Astrocyte of the hippocampus (primary cell): ENCODE results near the gene PODN.

Experiments
- DNase-seq: peaks from one replicate; pipeline ENCODE4 v3.0.0; 2011; ENCODE audit warnings: low read depth, low spot score

The PODN gene

GRCh38 chr1:53114581-53115400 lies 52.8 kb downstream of the PODN start:
- no peak for DNase-seq

- peak; percentile 69 for DNase-seq
Observed at GRCh38 chr1:53115403-53116306, 53.6 kb downstream of the PODN start.

- DNase-seq: no peak
Observed at GRCh38 chr1:53116307-53116810, 54.3 kb downstream of the PODN start.

- no peak for DNase-seq
Observed at GRCh38 chr1:53116933-53117600, 55.1 kb downstream of the PODN start.

- DNase-seq: no peak
Observed at GRCh38 chr1:53117836-53118235, 55.8 kb downstream of the PODN start.

- DNase-seq: no peak
Observed at GRCh38 chr1:53120659-53121058, 58.6 kb downstream of the PODN start.

- DNase-seq: peak; percentile 95
Observed at GRCh38 chr1:53121319-53122172, 59.5 kb downstream of the PODN start.

- DNase-seq: peak; percentile 56
Observed at GRCh38 chr1:53122201-53122885, 60.3 kb downstream of the PODN start.

GRCh38 chr1:53122961-53123413 lies 61.0 kb downstream of the PODN start:
- DNase-seq: no peak

- no peak for DNase-seq
Observed at GRCh38 chr1:53123453-53124140, 61.6 kb downstream of the PODN start.

GRCh38 chr1:53125122-53125521 lies 63.1 kb downstream of the PODN start:
- DNase-seq: no peak

- DNase-seq: no peak
Observed at GRCh38 chr1:53125623-53126360, 63.8 kb downstream of the PODN start.

- no peak for DNase-seq
Observed at GRCh38 chr1:53126495-53126894, 64.5 kb downstream of the PODN start.

- DNase-seq: no peak
Observed at GRCh38 chr1:53127546-53127945, 65.5 kb downstream of the PODN start.

- DNase-seq: no peak
Observed at GRCh38 chr1:53128401-53128800, 66.4 kb downstream of the PODN start.

GRCh38 chr1:53129891-53130597 lies 68.0 kb downstream of the PODN start:
- DNase-seq: no peak

GRCh38 chr1:53130598-53130877 lies 68.5 kb downstream of the PODN start:
- DNase-seq: no peak

- DNase-seq: no peak
Observed at GRCh38 chr1:53130878-53131589, 69.0 kb downstream of the PODN start.
